D341Med (cell line): Measurements from ENCODE around the gene SLC25A43.
"Not testable (repeated sequence)": the region's sequence is repeated elsewhere in the genome, so short reads cannot be mapped to it uniquely, and the experiment has no call there.

Source experiments
- DNase-seq: peaks from one replicate; pipeline ENCODE4 v3.0.0; 2012; ENCODE audit warnings: low spot score

The SLC25A43 gene

GRCh38 chrX:119407681-119408080 is 8.5 kb downstream of the SLC25A43 start:
- no peak for DNase-seq

- DNase-seq: no peak
Measured at GRCh38 chrX:119410027-119410819, 11.1 kb downstream of the SLC25A43 start.

- no peak for DNase-seq
Measured at GRCh38 chrX:119410854-119411253, 11.7 kb downstream of the SLC25A43 start.

- no peak for DNase-seq
Measured at GRCh38 chrX:119411959-119412358, 12.8 kb downstream of the SLC25A43 start.

- no peak for DNase-seq
Measured at GRCh38 chrX:119417376-119417775, 18.2 kb downstream of the SLC25A43 start.

GRCh38 chrX:119417842-119418241 is 18.7 kb downstream of the SLC25A43 start:
- DNase-seq: no peak

GRCh38 chrX:119419146-119419545 is 20.0 kb downstream of the SLC25A43 start:
- DNase-seq: no peak

- no peak for DNase-seq
Measured at GRCh38 chrX:119419898-119420297, 20.8 kb downstream of the SLC25A43 start.

GRCh38 chrX:119421016-119421705 is 22.0 kb downstream of the SLC25A43 start:
- no peak for DNase-seq

GRCh38 chrX:119423631-119424030 is 24.5 kb downstream of the SLC25A43 start:
- no peak for DNase-seq

GRCh38 chrX:119424999-119425398 is 25.9 kb downstream of the SLC25A43 start:
- no peak for DNase-seq

GRCh38 chrX:119427024-119427794 is 28.1 kb downstream of the SLC25A43 start:
- no peak for DNase-seq

- no peak for DNase-seq
Measured at GRCh38 chrX:119427795-119428185, 28.7 kb downstream of the SLC25A43 start.

GRCh38 chrX:119429471-119429870 is 30.3 kb downstream of the SLC25A43 start:
- DNase-seq: no peak

- DNase-seq: not testable (repeated sequence)
Measured at GRCh38 chrX:119441295-119441694, 42.2 kb downstream of the SLC25A43 start.

GRCh38 chrX:119442286-119442685 is 43.1 kb downstream of the SLC25A43 start:
- DNase-seq: no peak

GRCh38 chrX:119453202-119453601 is 54.1 kb downstream of the SLC25A43 start:
- no peak for DNase-seq

- no peak for DNase-seq
Measured at GRCh38 chrX:119455264-119455663, 56.1 kb downstream of the SLC25A43 start.

GRCh38 chrX:119459181-119459580 is 60.0 kb downstream of the SLC25A43 start:
- DNase-seq: no peak

GRCh38 chrX:119465555-119465954 is 66.4 kb downstream of the SLC25A43 start:
- DNase-seq: no peak

GRCh38 chrX:119466970-119467369 is 67.8 kb downstream of the SLC25A43 start:
- DNase-seq: no peak

- DNase-seq: no peak
Measured at GRCh38 chrX:119467433-119467832, 68.3 kb downstream of the SLC25A43 start.
